ENCODE measurements around the gene CBX3. TPM values are rescaled to one million over a fixed set of nuclear protein-coding genes. Genes with fewer than 3 reads are reported as not detected.
A peak's percentile ranks its signal among the peaks of the same experiment; 100 is the strongest.

Gene CBX3
- total and polyA plus RNA-seq, 2 of the 13 experiments (the other 11 are each of a cell fraction or from before 2014, with no cell fraction given) = 53.9 to 249 TPM

DNA sequence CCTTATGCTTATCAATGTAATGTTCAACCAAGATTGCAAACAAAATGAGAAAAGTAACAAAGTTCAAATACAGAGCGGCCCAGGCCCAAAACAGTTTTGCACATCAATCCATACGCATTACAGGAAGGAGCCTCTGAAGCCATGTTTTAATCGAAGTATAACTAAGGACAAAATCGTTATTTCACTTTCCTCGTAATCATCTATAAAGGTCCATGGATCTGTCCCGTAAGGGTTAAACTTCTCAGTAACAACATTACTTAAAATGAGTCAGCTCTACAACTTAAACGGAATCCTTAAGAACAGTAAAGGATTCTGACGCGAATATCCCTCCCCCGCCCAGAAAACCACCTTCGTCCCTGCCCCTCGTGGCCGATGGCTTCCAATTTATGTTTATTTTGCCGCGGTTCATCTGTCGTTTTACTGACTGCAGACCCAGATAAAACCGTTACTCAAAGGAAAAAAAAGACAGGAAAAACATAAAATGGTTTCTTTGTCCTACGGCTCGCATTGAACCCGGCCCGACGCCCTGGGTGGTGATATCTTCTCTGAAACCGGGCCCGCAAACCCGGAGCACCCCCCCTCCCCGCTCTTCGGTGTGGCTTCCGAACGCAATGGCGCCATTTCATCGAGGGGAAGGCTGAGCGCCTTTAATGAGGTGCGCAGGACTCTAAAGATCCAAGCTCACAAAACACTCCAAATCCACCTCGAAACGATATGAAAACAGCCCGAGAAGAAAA, 2.1 kb upstream of the CBX3 start (continued):
- TF ChIP-seq ZNF777 (CRISPR knock-in tag; IDR thresholded peaks at IDR 0.05) (no peak), HCFC1 (IDR thresholded peaks at IDR 0.05; ENCODE audit: low read depth, low read length) (no peak), ZNF709 (CRISPR knock-in tag; IDR thresholded peaks at IDR 0.05) (no peak), ZNF564 (CRISPR knock-in tag; IDR thresholded peaks at IDR 0.05) (0 out of 2 replicates have a peak, but pooled peaks have one; percentile 47), TCF7 (IDR thresholded peaks at IDR 0.05; ENCODE audit: low read depth) (peak; percentile 9; the same call in 1 of the 2 replicates), ZNF335 (CRISPR knock-in tag; IDR thresholded peaks at IDR 0.05) (no peak), ZBTB1 (CRISPR knock-in tag; IDR thresholded peaks at IDR 0.05; ENCODE audit: borderline replicate concordance) (no peak), POLR2A (IDR thresholded peaks at IDR 0.05; ENCODE audit: insufficient read depth in 1 of 2, low read depth in 2 of 2, low read length in 2 of 2) (peak in 1 of 2 experiments; percentile 31; a peak in 1 of 4 replicates), SNAPC2 (CRISPR knock-in tag; IDR thresholded peaks at IDR 0.05) (peak; percentile 34; the same call in 1 of the 2 replicates), POLR2AphosphoS2 (IDR thresholded peaks at IDR 0.05; ENCODE audit: low read depth, low read length) (no peak), KDM1A (CRISPR knock-in tag; IDR thresholded peaks at IDR 0.05) (no peak), SAP130 (CRISPR knock-in tag; IDR thresholded peaks at IDR 0.05; ENCODE audit: low read depth) (0 out of 2 replicates have a peak, but pooled peaks have one; percentile 3), ZKSCAN1 (IDR thresholded peaks at IDR 0.05; ENCODE audit: low read length) (0 out of 2 replicates have a peak, but pooled peaks have one; percentile 3), ELF1 (CRISPR knock-in tag; IDR thresholded peaks at IDR 0.05) (no peak)
- TF ChIP-seq, protein P1, sequence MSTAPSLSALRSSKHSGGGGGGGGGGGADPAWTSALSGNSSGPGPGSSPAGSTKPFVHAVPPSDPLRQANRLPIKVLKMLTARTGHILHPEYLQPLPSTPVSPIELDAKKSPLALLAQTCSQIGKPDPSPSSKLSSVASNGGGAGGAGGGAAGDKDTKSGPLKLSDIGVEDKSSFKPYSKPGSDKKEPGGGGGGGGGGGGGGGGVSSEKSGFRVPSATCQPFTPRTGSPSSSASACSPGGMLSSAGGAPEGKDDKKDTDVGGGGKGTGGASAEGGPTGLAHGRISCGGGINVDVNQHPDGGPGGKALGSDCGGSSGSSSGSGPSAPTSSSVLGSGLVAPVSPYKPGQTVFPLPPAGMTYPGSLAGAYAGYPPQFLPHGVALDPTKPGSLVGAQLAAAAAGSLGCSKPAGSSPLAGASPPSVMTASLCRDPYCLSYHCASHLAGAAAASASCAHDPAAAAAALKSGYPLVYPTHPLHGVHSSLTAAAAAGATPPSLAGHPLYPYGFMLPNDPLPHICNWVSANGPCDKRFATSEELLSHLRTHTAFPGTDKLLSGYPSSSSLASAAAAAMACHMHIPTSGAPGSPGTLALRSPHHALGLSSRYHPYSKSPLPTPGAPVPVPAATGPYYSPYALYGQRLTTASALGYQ (CRISPR knock-in tag; IDR thresholded peaks at IDR 0.05) = peak; percentile 16; the same call in 1 of the 2 replicates
- TF ChIP-seq, protein P2, sequence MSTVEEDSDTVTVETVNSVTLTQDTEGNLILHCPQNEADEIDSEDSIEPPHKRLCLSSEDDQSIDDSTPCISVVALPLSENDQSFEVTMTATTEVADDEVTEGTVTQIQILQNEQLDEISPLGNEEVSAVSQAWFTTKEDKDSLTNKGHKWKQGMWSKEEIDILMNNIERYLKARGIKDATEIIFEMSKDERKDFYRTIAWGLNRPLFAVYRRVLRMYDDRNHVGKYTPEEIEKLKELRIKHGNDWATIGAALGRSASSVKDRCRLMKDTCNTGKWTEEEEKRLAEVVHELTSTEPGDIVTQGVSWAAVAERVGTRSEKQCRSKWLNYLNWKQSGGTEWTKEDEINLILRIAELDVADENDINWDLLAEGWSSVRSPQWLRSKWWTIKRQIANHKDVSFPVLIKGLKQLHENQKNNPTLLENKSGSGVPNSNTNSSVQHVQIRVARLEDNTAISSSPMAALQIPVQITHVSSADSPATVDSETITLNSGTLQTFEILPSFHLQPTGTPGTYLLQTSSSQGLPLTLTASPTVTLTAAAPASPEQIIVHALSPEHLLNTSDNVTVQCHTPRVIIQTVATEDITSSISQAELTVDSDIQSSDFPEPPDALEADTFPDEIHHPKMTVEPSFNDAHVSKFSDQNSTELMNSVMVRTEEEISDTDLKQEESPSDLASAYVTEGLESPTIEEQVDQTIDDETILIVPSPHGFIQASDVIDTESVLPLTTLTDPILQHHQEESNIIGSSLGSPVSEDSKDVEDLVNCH (CRISPR knock-in tag; IDR thresholded peaks at IDR 0.05) = no peak

Measured in HepG2 (cell line).